WI38 (cell line): ENCODE measurements around the gene CTSZ.
"Not testable (repeated sequence)": the region's sequence is repeated elsewhere in the genome, so short reads cannot be mapped to it uniquely, and the experiment has no call there.

Experiments
- H3K4me3 ChIP-seq: 2 replicates; pipeline ENCODE4 v1.5.1; 2011; ENCODE audit warnings: low read depth, mild to moderate bottlenecking, control low read depth, low read length
- CTCF ChIP-seq: IDR thresholded peaks from 2 replicates; pipeline ENCODE4 v1.5.1; 2012; ENCODE audit warnings: low read depth, mild to moderate bottlenecking, control low read depth, low read length

Gene CTSZ

GRCh38 chr20:59016795-59017492 lies 9.9 kb upstream of the CTSZ start:
- H3K4me3 ChIP-seq: no peak overlapping the region
- TF ChIP-seq CTCF: no peak

- TF ChIP-seq CTCF: no peak
- H3K4me3 ChIP-seq: no peak overlapping the region
Measured at GRCh38 chr20:59015812-59016711, 9.0 kb upstream of the CTSZ start.

GRCh38 chr20:59015411-59015810 lies 8.4 kb upstream of the CTSZ start:
- H3K4me3 ChIP-seq: no peak overlapping the region
- TF ChIP-seq CTCF: no peak

GRCh38 chr20:59014680-59015389 lies 7.8 kb upstream of the CTSZ start:
- no peak for TF ChIP-seq CTCF

GRCh38 chr20:59013959-59014608 lies 7.0 kb upstream of the CTSZ start:
- TF ChIP-seq CTCF: no peak
- no peak overlapping the region for H3K4me3 ChIP-seq

More at GRCh38 chr20:59014680-59015389, 7.8 kb upstream of the CTSZ start:
- H3K4me3 ChIP-seq: no peak overlapping the region

- no peak for TF ChIP-seq CTCF
- no peak overlapping the region for H3K4me3 ChIP-seq
Measured at GRCh38 chr20:59013031-59013951, 6.2 kb upstream of the CTSZ start.

- not testable (repeated sequence) for H3K4me3 ChIP-seq
Measured at GRCh38 chr20:59011874-59012157, 4.8 kb upstream of the CTSZ start.
